ENCODE measurements around the gene PFN3.
A peak's percentile ranks its signal among the peaks of the same experiment; 100 is the strongest.
"Not testable (repeated sequence)": the region's sequence is repeated elsewhere in the genome, so short reads cannot be mapped to it uniquely, and the experiment has no call there.

PFN3 gene

GRCh38 chr5:177390363-177391300 lies 9.8 kb downstream of the PFN3 start:
- peak; percentile 76 for DNase-seq

GRCh38 chr5:177389241-177390169 lies 11.0 kb downstream of the PFN3 start:
- no peak for DNase-seq

- DNase-seq = no peak
These were observed 11.9 kb downstream of the PFN3 start for GRCh38 chr5:177388521-177389052.

GRCh38 chr5:177387405-177387804 lies 13.1 kb downstream of the PFN3 start:
- no peak for DNase-seq

- DNase-seq = no peak
These were observed 13.9 kb downstream of the PFN3 start for GRCh38 chr5:177386542-177386941.

- no peak for DNase-seq
These were observed 14.7 kb downstream of the PFN3 start for GRCh38 chr5:177385720-177386119.

- DNase-seq = no peak
These were observed 16.3 kb downstream of the PFN3 start, which contains the start of gene SLC34A1 for GRCh38 chr5:177384134-177384533. Gene SLC34A1, plus strand, starts transcription at chr5:177384434. Its CDS starts 1,308 bp downstream, at chr5:177385742.

- DNase-seq = no peak
These were observed 17.3 kb downstream of the PFN3 start for GRCh38 chr5:177383181-177383580.

- DNase-seq = no peak
These were observed 17.9 kb downstream of the PFN3 start for GRCh38 chr5:177382423-177383029.

GRCh38 chr5:177380805-177381126 lies 19.7 kb downstream of the PFN3 start:
- no peak for DNase-seq

- DNase-seq = no peak
These were observed 21.3 kb downstream of the PFN3 start for GRCh38 chr5:177378884-177379883.

- DNase-seq = no peak
These were observed 22.3 kb downstream of the PFN3 start for GRCh38 chr5:177377851-177378776.

- no peak for DNase-seq
These were observed 24.4 kb downstream of the PFN3 start for GRCh38 chr5:177376107-177376506.

- not testable (repeated sequence) for DNase-seq
These were observed 24.9 kb downstream of the PFN3 start for GRCh38 chr5:177375516-177375915.

- DNase-seq = no peak
These were observed 26.2 kb downstream of the PFN3 start for GRCh38 chr5:177374211-177374610.

GRCh38 chr5:177373806-177374205 lies 26.7 kb downstream of the PFN3 start:
- DNase-seq = no peak

- no peak for DNase-seq
These were observed 27.6 kb downstream of the PFN3 start for GRCh38 chr5:177372910-177373309.

GRCh38 chr5:177372034-177372896 lies 28.2 kb downstream of the PFN3 start:
- no peak for DNase-seq

Data from NCI-H774 (cell line).